OCI-LY3 (cell line): ENCODE results near the gene ID3.

Experiments
- CTCF ChIP-seq: fragments of 200-600, 300-600 bp; sonication (generic); IDR thresholded peaks from 2 replicates; pipeline ENCODE4 v1.5.1; 2014; ENCODE audit warnings: antibody characterized with exemption, low read length, low read depth
- EZH2phosphoT487 ChIP-seq: fragments of 200-600 bp; shearing (Covaris generic); IDR thresholded peaks from 2 replicates; pipeline ENCODE4 v1.6.1; 2018; ENCODE audit warnings: antibody characterized with exemption, mixed run types, low read depth

GRCh38 chr1:23607944-23608343 is 48.6 kb upstream of the ID3 start:
- TF ChIP-seq CTCF (no peak), EZH2phosphoT487 (no peak)
